ENCODE data around the gene CPTP. TPM values are rescaled to one million over a fixed set of nuclear protein-coding genes. Genes with fewer than 3 reads are reported as not detected.

CPTP gene
- 10.8 and 22.3 TPM in 2 replicates for total RNA-seq

DNA sequence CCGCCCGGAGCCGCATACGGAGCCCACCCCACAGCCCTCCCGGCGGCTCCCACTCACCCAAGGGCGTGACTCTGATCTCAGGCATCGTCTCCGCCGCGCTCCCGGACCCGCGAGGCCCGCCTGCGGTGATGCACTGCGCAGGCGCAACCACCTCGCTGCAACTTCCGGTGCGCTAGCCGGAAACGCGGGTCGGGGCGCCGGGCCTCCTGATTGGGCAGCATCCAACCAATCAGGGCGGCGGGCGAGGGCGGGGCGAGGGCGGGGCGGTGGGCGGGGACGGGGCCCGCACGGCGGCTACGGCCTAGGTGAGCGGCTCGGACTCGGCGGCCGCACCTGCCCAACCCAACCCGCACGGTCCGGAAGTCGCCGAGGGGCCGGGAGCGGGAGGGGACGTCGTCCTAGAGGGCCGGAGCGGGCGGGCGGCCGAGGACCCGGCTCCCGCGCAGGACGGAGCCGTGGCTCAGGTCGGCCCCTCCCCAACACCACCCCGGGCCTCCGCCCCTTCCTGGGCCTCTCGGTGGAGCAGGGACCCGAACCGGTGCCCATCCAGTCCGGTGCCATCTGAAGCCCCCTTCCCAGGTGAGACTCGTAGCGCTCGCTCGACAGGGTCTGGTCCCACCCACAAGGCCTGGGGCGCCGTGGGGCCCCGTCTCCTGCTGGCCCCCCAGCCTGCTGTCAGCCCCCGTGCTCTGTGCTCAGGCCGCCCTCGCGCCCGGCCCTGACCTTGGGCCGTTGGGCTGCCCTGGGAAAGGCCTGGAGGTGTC is at the start of gene CPTP, which contains the start of gene INTS11:
Gene CPTP (plus strand): TSS at position 279 of the 764 bp plus-strand sequence. CDS start 2,109 bp downstream, outside the sequence.
Gene INTS11 (minus strand): TSS at position 137 of the 764 bp plus-strand sequence. CDS start 52 bp downstream, at position 85.
- peak; percentile 77 to 92 for DNase-seq (ENCODE audit: low read depth in 2 of 2)

GRCh38 chr1:1274931-1275431 is 49.6 kb upstream of the CPTP start:
- DNase-seq (ENCODE audit: low read depth in 2 of 2), result no peak

- no peak for DNase-seq (ENCODE audit: low read depth in 2 of 2)
Observed at GRCh38 chr1:1275836-1276235, 48.8 kb upstream of the CPTP start.

DNA sequence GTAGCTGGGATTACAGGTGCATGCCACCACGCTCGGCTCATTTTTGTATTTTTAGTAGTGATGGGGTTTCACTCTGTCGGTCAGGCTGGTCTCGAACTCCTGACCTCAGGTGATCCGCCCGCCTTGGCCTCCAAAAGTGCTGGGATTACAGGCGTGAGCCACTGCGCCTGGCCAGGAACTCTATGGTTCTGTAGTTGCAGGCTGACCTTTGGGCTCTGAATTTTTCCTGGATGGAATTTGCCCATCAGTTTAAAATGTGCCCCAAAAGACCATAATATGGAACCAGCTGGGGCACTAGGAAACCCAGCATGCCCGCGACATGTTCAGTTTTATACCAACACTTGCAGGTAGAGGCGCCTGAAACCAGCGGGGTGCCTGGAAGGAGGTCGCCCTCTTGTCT is 46.0 kb upstream of the CPTP start:
- no peak for DNase-seq (ENCODE audit: low read depth in 2 of 2)

DNA sequence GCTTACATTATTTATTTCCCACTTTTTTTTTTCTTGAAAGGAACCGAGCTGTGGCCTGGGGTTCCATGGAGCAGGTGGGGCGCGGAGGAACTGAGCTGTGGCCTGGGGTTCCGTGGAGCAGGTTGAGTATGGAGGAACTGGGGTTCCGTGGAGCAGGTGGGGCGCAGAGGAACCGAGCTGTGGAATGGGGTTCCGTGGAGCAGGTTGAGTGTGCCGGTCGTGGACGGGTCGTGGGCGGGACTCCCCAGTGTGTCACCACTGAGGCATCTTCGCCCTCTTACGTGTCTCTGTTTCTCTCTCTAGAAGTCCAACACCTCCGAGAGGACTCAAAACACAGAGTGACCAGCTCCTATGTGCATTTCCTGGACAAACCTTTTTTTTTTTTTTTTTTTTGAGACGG is 45.6 kb upstream of the CPTP start:
- DNase-seq (ENCODE audit: low read depth in 2 of 2), result no peak

DNA sequence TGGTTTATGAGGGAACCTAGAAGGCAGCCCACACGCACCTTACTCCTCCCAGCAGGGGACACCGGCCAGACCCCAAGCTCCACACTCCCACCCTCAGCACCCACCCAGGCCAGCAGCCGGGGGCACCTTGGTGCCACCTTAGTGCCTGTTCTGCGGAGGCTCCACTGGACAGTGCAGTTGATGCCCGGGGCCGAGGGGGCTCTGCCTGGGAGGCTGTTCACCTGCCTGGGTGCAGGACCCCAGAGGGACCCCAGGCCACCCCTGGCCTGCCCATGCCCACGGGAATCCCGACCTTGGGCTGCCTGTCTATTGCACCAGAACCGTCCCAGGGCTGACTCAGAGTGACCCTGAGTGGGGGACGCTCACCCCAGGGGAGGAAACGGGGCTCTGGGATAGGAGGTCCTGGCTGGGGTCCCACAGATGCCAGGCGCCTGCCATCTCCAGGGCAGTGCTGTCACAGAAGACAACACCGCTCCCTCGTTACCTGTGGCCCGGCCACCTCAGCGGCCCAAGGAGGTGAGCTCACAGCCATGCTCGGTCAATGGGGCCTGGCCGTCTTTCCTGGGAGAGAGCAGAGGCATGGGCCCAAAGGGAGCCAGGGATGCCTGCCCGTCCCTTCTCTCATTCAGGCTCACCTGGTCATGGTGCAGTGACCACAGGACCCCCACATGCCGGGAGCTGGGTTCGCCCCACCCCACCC is 43.7 kb upstream of the CPTP start:
- DNase-seq (ENCODE audit: low read depth in 2 of 2), result no peak

DNA sequence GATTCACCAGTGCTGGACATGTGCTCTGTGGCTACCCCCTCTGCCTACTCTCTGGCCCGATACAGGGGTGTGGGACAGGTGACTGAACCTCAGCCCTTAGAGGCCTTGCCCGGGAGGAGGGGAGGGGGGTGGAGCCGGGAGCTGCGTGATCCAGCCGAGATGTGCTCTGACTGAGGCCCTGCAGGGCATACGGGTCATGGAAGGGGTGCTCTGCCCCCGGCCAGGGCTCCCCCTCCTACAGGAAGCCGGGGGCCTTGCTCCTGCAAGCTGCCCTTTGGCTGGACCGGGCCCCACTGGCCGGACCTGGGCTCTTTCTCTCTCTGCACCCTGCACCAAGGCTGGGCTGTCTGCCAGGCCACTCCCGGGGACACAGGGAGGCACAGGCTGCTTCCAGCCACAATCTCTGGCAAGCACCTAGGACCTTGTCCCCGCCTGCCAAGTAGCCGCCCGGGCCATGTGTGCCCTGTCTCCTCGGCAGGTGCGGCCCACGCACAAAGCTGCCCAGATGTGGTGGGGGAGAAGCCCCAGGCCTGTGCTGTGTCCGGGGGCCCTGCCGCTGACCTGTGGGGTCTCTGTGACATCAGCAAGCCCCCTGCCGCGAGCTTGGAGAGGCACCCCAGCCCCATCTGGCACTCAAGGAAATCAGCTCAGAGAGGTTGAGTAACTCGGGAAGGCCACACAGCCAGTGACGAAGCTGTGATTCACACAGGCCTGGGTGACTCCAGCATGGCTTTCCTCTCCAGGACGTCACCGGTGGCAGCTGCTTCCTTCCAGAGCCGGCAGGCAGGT is 42.9 kb upstream of the CPTP start:
- peak; percentile 30 to 67 for DNase-seq (ENCODE audit: low read depth in 2 of 2)

DNA sequence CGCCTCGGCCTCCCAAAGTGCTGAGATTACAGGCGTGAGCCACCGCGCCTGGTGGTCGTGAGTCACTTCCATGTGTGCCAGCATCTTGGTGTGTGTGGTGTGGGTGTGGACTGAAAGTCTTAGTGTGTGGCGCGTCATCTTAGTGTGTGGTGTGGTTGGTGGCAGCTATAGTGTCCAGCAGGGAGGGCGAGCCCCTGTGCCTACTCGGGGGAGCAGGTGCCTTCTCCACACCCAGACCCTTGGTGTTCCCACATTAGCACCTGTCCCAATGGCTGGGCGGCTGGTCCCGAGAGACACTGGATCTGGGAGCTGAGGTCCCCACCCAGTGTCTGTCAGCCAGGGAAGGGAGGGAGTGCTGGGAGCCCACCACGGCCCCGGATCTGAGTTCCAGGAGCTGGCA is 41.6 kb upstream of the CPTP start:
- peak in 1 of 2 donors; percentile 24 for DNase-seq (ENCODE audit: low read depth in 2 of 2)

DNA sequence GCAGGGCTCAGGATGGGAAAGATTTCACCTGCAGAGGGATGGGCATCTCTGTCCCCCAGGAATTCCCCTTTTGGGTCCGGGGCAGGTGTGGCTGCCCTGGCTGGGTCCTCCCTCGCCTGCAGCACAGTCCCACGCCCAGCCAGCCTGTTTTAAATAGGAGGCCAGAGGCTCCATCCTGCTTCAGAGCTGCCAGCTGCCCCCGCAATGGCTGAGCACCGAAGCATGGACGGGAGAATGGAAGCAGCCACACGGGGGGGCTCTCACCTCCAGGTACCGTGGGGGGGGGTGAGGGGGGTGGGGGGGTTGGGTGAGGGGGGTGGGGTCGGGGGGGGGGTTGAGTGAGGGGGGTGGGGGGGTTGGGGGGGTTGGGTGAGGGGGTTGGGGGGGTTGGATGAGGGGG is 40.8 kb upstream of the CPTP start:
- DNase-seq (ENCODE audit: low read depth in 2 of 2), result no peak

GRCh38 chr1:1284221-1285101 is 40.1 kb upstream of the CPTP start:
- DNase-seq (ENCODE audit: low read depth in 2 of 2), result no peak

- no peak for DNase-seq (ENCODE audit: low read depth in 2 of 2)
Observed at GRCh38 chr1:1285102-1285571, 39.5 kb upstream of the CPTP start.

GRCh38 chr1:1285611-1286311 is 38.8 kb upstream of the CPTP start:
- no peak for DNase-seq (ENCODE audit: low read depth in 2 of 2)

GRCh38 chr1:1286313-1287261 is 38.0 kb upstream of the CPTP start:
- no peak for DNase-seq (ENCODE audit: low read depth in 2 of 2)

GRCh38 chr1:1287288-1288110 is 37.1 kb upstream of the CPTP start:
- DNase-seq (ENCODE audit: low read depth in 2 of 2), result no peak

- DNase-seq (ENCODE audit: low read depth in 2 of 2), result peak in 1 of 2 donors; percentile 60
Observed at GRCh38 chr1:1290238-1290731, 34.3 kb upstream of the CPTP start.

DNA sequence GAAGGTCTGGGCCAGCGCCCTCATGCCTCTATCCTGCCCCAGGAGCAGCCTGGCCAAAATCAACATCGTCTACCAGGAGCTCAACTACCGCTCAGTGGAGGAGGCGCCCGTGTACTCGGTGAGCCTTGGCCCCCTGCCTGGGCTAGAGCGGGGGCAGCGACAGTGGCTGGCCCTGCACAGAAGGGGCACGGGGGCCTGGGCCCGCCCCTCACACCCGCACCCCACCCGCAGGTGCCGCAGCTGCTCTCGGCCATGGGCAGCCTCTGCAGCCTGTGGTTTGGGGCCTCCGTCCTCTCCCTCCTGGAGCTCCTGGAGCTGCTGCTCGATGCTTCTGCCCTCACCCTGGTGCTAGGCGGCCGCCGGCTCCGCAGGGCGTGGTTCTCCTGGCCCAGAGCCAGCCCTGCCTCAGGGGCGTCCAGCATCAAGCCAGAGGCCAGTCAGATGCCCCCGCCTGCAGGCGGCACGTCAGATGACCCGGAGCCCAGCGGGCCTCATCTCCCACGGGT is 33.5 kb upstream of the CPTP start:
- DNase-seq (ENCODE audit: low read depth in 2 of 2), result no peak
